Endothelial cell (in vitro differentiated cells): Measurements from ENCODE around the gene RRP1B. TPM values are rescaled to one million over a fixed set of nuclear protein-coding genes. Genes with fewer than 3 reads are reported as not detected.

Experiments
- DNase-seq: peaks from one replicate; pipeline ENCODE4 v3.0.0; 2021; ENCODE audit warnings: low spot score
- H3K27ac Mint-ChIP-seq: one replicate; pipeline ENCODE4 v1.8.0; 2021; ENCODE audit warnings: mixed read lengths, inconsistent platforms; ENCODE audit not compliant: unreplicated experiment
- H3K27me3 Mint-ChIP-seq: one replicate; pipeline ENCODE4 v1.8.0; 2021; ENCODE audit warnings: mild to moderate bottlenecking, moderate library complexity, mixed read lengths, inconsistent platforms; ENCODE audit not compliant: unreplicated experiment
- H3K36me3 Mint-ChIP-seq: one replicate; pipeline ENCODE4 v1.8.0; 2021; ENCODE audit warnings: mild to moderate bottlenecking, low read depth, mixed read lengths, inconsistent platforms; ENCODE audit not compliant: unreplicated experiment
- H3K4me1 Mint-ChIP-seq: one replicate; pipeline ENCODE4 v1.8.0; 2021; ENCODE audit warnings: mild to moderate bottlenecking, mixed read lengths, inconsistent platforms; ENCODE audit not compliant: unreplicated experiment
- H3K4me3 Mint-ChIP-seq: one replicate; pipeline ENCODE4 v1.8.0; 2021; ENCODE audit warnings: mild to moderate bottlenecking, mixed read lengths, inconsistent platforms; ENCODE audit not compliant: unreplicated experiment
- H3K9me3 Mint-ChIP-seq: one replicate; pipeline ENCODE4 v1.8.0; 2021; ENCODE audit warnings: mixed read lengths, inconsistent platforms; ENCODE audit not compliant: unreplicated experiment
- total RNA-seq: library from RNA; stranded (reverse); fragmentation: NEBNext Ultra II Directional; extraction: Animal tissue kit (Norgen Biotek cat#: 25700); gene quantifications from one replicate; pipeline ENCODE4 v1.2.1, GENCODE V29; 2021; ENCODE audit not compliant: unreplicated experiment
- TF ChIP-seq, protein P1 (sequence below): fragments of 200-600 bp; sonication (generic); IDR thresholded peaks from one replicate; pipeline ENCODE4 v1.5.0; 2021; ENCODE audit warnings: antibody characterized with exemption; ENCODE audit not compliant: unreplicated experiment

The RRP1B gene
- total RNA-seq, 1 donor from 2014 or later = 33.8 TPM

GRCh38 chr21:43663033-43663432 lies 3.7 kb downstream of the RRP1B start:
- no peaks in the 10 kb centered on the region for H3K9me3 Mint-ChIP-seq
- peaks cover 19% of the 10 kb centered on the region for H3K36me3 Mint-ChIP-seq

DNA sequence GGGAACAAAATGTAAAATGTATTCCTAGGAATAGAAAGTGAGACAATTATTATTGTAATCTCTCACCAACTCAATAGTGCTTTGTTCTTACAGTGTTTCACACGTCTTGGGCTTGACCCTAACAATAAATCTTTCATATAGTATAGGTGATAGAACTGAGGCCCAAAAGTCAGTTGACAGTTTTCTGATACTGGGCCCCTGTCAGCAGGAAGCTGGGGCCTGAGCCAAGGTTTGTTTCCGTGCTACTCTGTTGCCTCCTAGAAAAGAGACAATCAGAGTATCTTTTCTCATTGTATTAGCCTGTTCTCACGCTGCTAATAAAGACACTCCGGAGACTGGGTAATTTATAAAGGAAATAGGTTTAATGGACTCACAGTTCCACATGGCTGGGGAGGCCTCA lies 5.0 kb downstream of the RRP1B start:
- DNase-seq = no peak
- peaks cover 7% of the 10 kb centered on the region for H3K27me3 Mint-ChIP-seq
- TF ChIP-seq, protein P1, sequence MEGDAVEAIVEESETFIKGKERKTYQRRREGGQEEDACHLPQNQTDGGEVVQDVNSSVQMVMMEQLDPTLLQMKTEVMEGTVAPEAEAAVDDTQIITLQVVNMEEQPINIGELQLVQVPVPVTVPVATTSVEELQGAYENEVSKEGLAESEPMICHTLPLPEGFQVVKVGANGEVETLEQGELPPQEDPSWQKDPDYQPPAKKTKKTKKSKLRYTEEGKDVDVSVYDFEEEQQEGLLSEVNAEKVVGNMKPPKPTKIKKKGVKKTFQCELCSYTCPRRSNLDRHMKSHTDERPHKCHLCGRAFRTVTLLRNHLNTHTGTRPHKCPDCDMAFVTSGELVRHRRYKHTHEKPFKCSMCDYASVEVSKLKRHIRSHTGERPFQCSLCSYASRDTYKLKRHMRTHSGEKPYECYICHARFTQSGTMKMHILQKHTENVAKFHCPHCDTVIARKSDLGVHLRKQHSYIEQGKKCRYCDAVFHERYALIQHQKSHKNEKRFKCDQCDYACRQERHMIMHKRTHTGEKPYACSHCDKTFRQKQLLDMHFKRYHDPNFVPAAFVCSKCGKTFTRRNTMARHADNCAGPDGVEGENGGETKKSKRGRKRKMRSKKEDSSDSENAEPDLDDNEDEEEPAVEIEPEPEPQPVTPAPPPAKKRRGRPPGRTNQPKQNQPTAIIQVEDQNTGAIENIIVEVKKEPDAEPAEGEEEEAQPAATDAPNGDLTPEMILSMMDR = no peak
- H3K27ac Mint-ChIP-seq = no peak overlapping the region
- H3K36me3 Mint-ChIP-seq = peaks cover 19% of the 10 kb centered on the region
- H3K9me3 Mint-ChIP-seq = no peaks in the 10 kb centered on the region
- H3K4me1 Mint-ChIP-seq = peaks cover 19% of the 10 kb centered on the region
- H3K4me3 Mint-ChIP-seq = no peak overlapping the region

More at GRCh38 chr21:43663033-43663432, 3.7 kb downstream of the RRP1B start:
- Mint-ChIP-seq H3K4me3 (no peak overlapping the region), H3K27ac (no peak overlapping the region), H3K27me3 (peaks cover 9% of the 10 kb centered on the region), H3K4me1 (peaks cover 19% of the 10 kb centered on the region)
- TF ChIP-seq, protein P1 = no peak
- DNase-seq = no peak

DNA sequence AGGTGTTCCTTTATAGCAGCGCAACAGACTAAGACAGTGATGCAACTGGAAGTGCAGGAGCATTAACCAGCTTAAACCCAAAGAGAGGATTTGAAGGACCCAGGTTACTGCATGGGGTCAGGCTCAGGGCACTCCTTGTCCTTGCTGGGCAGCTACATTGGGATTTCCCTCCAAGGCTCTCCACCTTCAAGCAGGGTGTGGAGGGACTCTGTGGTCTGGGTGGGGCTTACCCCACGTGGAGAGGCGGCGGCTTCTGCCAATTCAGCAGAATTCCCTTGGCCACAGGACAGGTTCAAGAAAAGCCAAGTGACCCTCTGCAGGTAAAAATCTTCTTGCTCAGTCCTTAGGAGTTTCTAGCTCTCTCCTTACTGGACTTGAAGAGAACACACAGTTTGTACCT lies 6.5 kb downstream of the RRP1B start:
- Mint-ChIP-seq H3K9me3 (no peaks in the 10 kb centered on the region), H3K4me1 (peaks cover 10% of the 10 kb centered on the region), H3K4me3 (no peak overlapping the region), H3K27ac (no peak overlapping the region), H3K36me3 (peaks cover 25% of the 10 kb centered on the region), H3K27me3 (peaks cover 2% of the 10 kb centered on the region)
- TF ChIP-seq, protein P1 = no peak
- DNase-seq = no peak

DNA sequence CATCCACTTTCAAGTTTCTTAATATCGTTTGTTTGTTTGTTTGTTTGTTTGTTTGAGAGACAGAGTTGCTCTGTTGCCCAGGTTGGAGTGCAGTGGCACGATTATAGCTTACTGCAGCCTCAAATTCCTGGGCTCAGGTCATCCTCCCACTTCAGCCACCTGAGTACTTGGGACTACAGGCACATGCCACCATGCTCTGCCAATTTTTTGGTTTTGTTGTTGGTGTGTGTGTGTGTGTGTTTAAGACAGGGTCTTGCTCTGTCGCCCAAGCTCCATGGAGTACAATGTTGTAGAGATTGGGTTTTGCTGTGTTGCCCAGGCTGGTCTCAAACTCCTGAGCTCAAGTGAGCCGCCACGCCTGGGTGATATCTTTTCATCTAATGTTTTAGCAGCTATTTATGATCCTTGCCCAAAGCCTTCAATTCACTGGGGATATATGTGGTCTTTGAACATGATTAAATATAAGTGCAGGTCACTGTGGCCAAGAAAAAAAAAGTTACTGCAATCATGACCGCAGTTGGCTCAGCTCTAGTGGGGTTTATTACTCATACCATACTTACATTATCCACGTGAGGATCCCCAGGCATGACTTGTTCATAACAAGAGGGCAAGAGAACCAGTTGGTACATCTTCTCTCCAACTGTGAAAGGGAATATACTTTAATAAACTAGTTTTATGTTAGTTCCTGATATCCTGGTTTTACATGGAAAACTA lies 8.0 kb downstream of the RRP1B start:
- H3K4me1 Mint-ChIP-seq = no peaks in the 10 kb centered on the region
- DNase-seq = no peak
- no peaks in the 10 kb centered on the region for H3K9me3 Mint-ChIP-seq
- H3K27ac Mint-ChIP-seq = no peak overlapping the region
- TF ChIP-seq, protein P1 = no peak
- H3K4me3 Mint-ChIP-seq = no peak overlapping the region
- H3K36me3 Mint-ChIP-seq = peaks cover 21% of the 10 kb centered on the region
- H3K27me3 Mint-ChIP-seq = no peaks in the 10 kb centered on the region

DNA sequence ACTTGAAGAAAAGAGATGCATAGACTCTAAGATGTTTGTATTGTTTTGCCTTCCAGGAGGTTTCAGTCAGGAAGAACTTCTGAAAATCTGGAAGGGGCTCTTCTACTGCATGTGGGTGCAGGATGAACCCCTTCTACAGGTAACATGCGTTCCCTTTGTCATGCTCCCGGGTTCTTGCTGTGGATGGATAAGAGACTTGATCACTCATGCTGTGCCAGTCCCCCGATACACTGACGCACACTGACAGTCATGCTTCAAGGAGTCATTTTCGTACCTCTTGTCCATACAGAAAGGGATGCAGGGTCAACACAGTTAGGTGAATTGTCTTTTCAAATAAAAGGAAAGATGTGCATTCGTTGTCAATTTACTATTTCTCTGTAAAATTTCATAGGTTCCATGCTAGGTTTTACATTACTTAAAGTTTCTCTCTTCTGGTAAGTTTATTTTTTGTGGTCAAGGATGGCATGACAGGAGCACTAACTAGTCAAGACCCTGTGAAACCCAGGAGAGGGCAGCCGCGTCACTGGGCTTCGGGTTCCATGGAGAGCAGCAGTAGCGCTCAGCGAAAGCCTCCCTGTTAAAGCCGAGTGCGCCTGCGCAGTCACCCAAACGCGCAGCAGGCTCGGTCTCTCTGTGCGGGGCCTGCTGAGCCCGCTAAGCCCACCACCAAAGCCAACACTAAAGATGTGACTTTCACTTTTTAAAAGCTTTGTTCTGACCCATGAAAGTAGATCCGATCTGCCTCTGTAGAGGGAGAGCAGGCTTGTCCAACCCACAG lies 10.7 kb downstream of the RRP1B start:
- H3K4me1 Mint-ChIP-seq = no peaks in the 10 kb centered on the region
- H3K27ac Mint-ChIP-seq = no peak overlapping the region
- H3K4me3 Mint-ChIP-seq = no peak overlapping the region
- H3K36me3 Mint-ChIP-seq = peaks cover 26% of the 10 kb centered on the region
- H3K27me3 Mint-ChIP-seq = no peaks in the 10 kb centered on the region
- TF ChIP-seq, protein P1 = no peak
- no peak for DNase-seq
- no peaks in the 10 kb centered on the region for H3K9me3 Mint-ChIP-seq
